Ramos (cell line): Measurements from ENCODE around the gene RIMKLB.
"Not testable (repeated sequence)": the region's sequence is repeated elsewhere in the genome, so short reads cannot be mapped to it uniquely, and the experiment has no call there.

Experiments
- in situ Hi-C: fragments of 300-500 bp; cut with MboI; formaldehyde crosslinking; loops from one replicate; pipeline ENCODE4 v1.14.3; 2022; ENCODE audit warnings: low sequenced_read_pairs; ENCODE audit not compliant: unreplicated experiment

RIMKLB gene

DNA sequence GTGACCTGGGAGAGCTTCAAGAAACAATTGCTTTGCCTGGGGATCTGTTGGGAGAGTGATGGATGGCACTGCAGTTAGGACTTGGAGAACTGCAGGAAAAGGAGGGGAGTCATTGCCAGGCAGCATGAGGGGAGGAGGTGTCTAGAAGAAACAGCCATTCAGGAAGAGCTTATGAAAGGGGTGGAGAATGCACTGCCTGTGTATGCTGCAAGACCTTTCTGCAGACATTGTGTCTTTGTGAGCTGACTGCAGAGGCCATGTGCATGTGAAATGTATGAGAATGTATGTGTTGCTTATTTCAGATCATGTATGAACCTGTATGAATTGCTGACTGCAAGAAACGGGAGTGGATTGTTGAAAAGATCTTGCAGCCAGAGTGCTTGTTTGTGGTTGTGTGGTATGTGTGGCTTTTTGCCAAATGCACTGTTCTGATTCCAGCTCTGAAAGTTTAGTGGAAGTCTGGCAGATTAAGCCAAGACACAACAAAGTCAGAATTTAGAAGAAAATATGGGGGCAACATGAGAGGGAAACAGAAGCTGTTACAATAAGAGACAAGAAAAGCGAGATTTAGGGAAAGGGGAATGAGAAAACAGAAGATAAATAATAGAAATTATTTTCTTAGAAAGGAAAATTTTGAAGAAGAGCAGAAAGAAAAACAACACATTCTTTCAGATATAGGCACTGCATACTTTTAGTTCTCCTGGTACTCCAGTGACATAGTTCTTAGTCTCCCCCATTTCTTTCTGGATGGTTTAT lies 9.8 kb upstream of the RIMKLB start:
- in situ Hi-C loops, result loop anchor here (10.0 kb wide), 1 partner anchor 207 kb away; no protein-coding TSS in a partner anchor

GRCh38 chr12:8689681-8690080 lies 8.1 kb upstream of the RIMKLB start:
- in situ Hi-C loops, result loop anchor here (10.0 kb wide), 1 partner anchor 205 kb away; no protein-coding TSS in a partner anchor

DNA sequence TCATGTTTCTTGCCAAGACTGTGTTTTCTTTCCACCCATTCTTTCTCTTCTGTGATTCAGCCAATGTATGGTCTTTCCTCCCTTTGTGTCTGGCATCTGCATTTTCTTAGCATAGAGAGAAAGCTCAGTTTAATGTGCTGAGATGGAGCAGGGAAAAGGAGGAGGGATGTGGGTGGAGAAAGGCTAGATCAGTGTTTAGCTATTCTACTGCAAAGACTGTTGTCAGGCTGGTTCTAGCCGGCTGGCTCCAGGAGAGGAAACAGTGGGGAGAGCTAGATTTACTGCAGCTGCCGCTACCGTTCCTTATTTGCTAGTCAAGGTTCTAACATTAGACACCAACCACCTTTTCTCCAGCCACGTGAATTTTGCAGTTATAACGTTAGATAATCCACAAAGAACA lies 5.2 kb upstream of the RIMKLB start:
- in situ Hi-C loops, result no loop called here

- in situ Hi-C loops, result no loop called here
Measured at GRCh38 chr12:8695116-8695515, 2.7 kb upstream of the RIMKLB start.

DNA sequence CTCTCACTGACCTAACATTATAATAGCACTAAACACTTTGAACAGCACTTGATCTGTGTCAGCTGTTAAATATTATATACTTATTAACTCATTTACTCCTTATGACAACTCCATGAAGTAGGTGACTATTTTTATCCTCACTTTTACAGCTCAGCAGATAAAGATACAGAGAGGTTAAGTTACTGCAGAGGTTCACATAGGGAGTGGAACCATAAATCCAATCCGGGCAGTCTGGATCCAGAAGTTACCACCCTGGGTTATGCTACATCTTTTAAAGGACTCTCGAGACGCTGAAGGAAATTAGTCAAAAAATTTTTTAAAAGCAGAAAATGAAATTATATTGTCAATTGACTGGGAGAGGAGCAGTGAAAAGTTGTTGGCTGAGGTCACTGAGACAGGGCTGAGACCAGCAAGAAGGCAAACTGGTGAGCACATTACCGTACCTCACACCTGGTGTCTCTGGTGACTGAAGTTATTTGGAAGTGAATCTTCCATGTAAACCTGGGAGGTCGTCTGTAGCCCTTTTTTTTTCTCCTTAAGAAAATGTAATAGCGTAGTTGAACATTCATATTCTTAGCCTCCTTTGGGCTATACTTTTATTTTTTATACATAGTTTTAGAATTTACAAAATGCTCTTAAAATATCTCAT lies 1.2 kb upstream of the RIMKLB start:
- in situ Hi-C loops, result no loop called here

- in situ Hi-C loops, result no loop called here
Measured at GRCh38 chr12:8697120-8697475, 693 bp upstream of the RIMKLB start.

DNA sequence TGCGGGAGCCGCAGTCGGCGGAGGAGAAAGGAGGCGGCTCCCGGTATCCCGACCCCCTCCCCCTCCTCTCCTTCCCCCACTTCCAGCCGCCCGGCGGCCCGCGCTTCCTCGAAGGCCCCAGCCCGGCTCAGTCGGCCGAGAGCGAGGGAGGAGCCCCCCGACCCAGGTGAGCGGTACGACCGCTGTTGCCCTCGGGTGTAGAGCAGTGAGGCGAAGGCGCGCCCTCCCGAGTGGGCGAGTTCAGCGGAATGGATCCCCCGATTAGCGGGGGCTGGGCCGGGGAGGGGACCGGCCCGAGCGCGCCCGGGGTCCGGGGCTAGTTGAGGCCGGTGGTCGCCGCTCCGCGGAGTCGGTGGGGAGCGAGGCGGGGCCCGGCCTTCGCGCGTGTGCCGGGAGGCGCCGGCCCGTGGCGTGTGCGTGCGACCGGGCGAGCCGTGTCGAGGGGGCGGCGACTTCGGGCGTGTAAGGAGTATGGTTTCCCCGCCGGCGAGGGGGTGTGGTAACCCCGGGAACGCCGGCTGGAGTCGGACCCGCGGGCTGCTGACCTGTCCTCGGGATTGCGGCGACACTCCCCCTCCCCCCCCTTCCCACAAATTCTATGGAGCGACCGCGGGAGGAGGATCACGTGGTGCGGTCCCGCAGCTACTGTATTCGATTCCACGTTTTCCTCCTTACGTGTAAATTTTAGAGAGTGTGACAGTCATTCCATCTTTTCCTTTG lies 501 bp downstream of the RIMKLB start:
- in situ Hi-C loops, result no loop called here

DNA sequence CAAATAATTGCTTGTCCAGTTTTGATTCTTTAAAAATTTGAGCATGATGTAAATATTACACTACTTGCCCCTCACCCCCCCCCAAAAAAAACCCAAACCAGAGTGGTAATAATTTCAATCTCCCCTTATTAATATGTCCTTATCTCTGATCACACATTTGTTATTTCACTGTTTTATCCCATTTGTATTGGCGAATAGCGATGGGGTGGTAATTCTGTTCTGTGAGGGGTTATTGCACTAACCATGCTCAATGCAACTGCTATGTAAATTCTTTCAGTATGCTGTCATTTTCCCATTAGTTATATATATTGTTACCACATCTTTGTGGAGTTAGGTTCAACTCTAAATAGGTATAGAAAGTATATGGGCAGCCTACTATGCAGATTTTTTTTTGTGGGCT lies 1.1 kb downstream of the RIMKLB start:
- in situ Hi-C loops, result no loop called here

DNA sequence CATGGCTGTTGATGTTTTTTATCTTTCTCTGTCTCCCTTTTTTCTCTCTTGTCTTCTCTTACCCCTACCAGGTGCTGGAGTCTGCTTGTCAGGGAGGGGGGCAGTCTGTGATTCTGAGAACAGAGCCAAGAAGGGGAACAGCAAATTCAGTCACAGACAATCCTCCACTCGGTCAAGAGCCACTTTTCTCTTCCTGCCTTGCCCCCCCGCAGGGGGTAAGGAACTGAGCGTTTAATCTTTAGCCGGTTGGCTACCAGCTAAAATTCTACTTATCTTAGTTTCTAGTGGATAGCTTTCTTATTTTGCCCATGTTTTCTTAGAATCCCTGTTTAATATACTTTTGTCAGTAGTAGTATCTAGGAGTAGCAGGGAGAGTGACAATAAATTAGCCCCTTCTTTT lies 1.9 kb downstream of the RIMKLB start:
- in situ Hi-C loops, result no loop called here

- in situ Hi-C loops, result no loop called here
Measured at GRCh38 chr12:8701046-8701660, 3.4 kb downstream of the RIMKLB start.

- in situ Hi-C loops, result no loop called here
Measured at GRCh38 chr12:8702159-8702558, 4.4 kb downstream of the RIMKLB start.

GRCh38 chr12:8709124-8709830 lies 11.5 kb downstream of the RIMKLB start:
- in situ Hi-C loops, result no loop called here

DNA sequence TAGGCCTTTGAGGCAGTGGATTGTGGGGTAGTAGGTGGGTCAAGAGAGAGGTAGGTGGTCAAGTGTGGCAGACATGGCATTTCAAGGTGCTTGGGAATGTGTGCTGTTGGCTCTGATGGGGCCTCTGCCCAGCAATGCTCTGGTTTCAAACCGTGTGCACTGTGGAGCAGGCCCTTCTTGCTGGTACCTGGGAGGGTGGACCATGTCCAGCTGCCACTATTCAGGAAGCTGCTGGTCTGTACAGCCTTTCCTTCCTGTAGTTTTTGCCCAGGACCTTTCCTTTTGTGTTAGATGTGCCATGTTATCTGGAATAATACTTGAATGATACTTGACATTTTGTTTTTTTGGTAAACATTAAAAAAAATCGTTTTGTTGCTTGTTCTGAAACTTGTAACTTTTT lies 14.8 kb downstream of the RIMKLB start:
- in situ Hi-C loops, result no loop called here

DNA sequence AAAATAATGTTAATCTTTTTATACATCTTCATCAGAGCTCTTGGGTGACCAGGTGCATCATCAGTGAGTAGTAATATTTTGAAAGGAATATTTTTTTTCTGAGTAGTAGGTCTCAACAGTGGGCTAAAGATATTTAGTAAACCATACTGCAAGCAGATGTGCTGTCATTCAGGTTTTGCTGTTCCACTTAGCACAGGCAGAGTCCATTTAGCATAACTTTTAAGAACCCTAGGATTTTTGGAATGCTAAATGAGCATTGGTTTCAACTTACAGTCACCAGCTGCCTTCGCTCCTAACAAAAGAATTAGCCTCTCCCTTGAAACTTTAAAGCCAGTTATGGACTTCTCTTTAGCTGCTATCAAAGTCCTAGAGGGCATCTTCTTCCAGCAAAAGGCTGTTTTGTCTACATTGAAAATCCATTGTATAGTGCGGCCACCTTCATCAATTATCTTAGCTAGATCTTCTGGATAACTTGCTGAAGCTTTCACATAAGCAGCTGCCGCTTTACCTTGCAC lies 24.6 kb downstream of the RIMKLB start:
- in situ Hi-C loops, result no loop called here

- in situ Hi-C loops, result no loop called here
Measured at GRCh38 chr12:8734873-8735381, 37.1 kb downstream of the RIMKLB start.

DNA sequence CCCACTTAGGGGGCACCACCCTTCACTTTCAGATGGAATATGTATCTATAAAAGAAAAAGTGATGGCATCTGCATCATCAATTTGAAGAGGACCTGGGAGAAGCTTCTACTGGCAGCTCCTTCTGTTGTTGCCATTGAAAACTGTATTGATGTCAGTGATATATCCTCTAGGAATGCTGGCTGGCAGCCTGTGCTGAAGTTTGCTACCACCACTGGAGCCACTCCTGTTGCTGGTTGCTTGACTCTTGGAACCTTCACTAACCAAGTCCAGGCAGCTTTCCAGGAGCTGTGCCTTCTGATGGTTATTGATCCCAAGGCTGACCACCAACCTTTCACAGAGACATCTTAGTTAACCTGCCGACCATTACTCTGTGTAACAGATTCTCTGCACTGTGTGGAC lies 44.7 kb downstream of the RIMKLB start:
- in situ Hi-C loops, result no loop called here

- in situ Hi-C loops, result not testable (repeated sequence)
Measured at GRCh38 chr12:8743121-8743520, 45.3 kb downstream of the RIMKLB start.

DNA sequence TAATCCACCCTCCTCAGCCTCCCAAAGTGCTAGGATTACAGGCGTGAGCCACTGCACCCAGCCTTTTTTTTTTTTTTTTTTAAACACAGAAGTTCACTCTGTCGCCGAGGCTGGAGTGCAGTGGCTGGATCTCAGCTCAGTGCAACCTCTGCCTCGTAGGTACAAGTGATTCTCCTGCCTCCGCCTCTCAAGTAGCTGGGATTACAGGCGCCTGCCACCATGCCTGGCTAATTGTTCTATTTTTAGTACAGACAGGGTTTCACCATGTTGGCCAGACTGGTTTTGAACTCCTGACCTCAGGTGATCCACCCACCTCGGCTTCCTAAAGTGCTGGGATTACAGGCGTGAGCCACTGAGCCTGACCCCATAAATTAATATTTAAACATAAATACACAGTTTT lies 47.8 kb downstream of the RIMKLB start:
- in situ Hi-C loops, result not testable (repeated sequence)

GRCh38 chr12:8746046-8746445 lies 48.3 kb downstream of the RIMKLB start:
- in situ Hi-C loops, result no loop called here

DNA sequence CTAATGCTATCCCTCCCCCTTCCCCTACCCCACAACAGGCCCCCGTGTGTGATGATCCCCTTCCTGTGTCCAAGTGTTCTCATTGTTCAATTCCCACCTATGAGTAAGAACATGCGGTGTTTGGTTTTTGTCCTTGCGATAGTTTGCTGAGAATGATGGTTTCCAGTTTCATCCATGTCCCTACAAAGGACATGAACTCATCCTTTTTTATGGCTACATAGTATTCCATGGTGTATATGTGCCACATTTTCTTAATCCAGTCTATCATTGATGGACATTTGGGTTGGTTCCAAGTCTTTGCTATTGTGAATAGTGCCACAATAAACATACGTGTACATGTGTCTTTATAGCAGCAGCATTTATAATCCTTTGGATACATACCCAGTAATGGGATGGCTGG lies 62.3 kb downstream of the RIMKLB start:
- in situ Hi-C loops, result not testable (repeated sequence)
